Right hindlimb (tissue), 1 donor: Measurements from ENCODE around the gene GALNT7.

Experiments used
- DNase-seq: peaks from one replicate; pipeline ENCODE4 v3.0.0-alpha.2; 2018

Gene GALNT7

GRCh38 chr4:173317004-173317403 lies 148.4 kb downstream of the GALNT7 start:
- no peak for DNase-seq

- DNase-seq = no peak
Observed at GRCh38 chr4:173318240-173318639, 149.6 kb downstream of the GALNT7 start.

GRCh38 chr4:173318648-173319211 lies 150.1 kb downstream of the GALNT7 start:
- DNase-seq = no peak

- no peak for DNase-seq
Observed at GRCh38 chr4:173319696-173320095, 151.1 kb downstream of the GALNT7 start.

- no peak for DNase-seq
Observed at GRCh38 chr4:173325007-173325736, 156.6 kb downstream of the GALNT7 start.

GRCh38 chr4:173328236-173328901 lies 159.8 kb downstream of the GALNT7 start:
- DNase-seq = no peak

- DNase-seq = no peak
Observed at GRCh38 chr4:173330590-173330989, 162.0 kb downstream of the GALNT7 start.

- no peak for DNase-seq
Observed at GRCh38 chr4:173332021-173332487, 163.4 kb downstream of the GALNT7 start.

- no peak for DNase-seq
Observed at GRCh38 chr4:173332963-173333657, 164.5 kb downstream of the GALNT7 start.

GRCh38 chr4:173333658-173334084 lies 165.1 kb downstream of the GALNT7 start:
- peak; percentile 76 for DNase-seq

- DNase-seq = peak; percentile 100
Observed at GRCh38 chr4:173334085-173334890, 165.7 kb downstream of the GALNT7 start, which contains the start of gene HMGB2. Gene HMGB2, minus strand, starts transcription at chr4:173334358. Its CDS starts 709 bp downstream, at chr4:173333649.

GRCh38 chr4:173334891-173335752 lies 166.5 kb downstream of the GALNT7 start:
- peak; percentile 82 for DNase-seq

GRCh38 chr4:173337463-173337862 lies 168.9 kb downstream of the GALNT7 start:
- no peak for DNase-seq

GRCh38 chr4:173343832-173344397 lies 175.3 kb downstream of the GALNT7 start:
- DNase-seq = no peak

GRCh38 chr4:173345648-173346047 lies 177.0 kb downstream of the GALNT7 start:
- DNase-seq = no peak

- DNase-seq = no peak
Observed at GRCh38 chr4:173346074-173346473, 177.5 kb downstream of the GALNT7 start.

- no peak for DNase-seq
Observed at GRCh38 chr4:173347467-173347866, 178.9 kb downstream of the GALNT7 start.

GRCh38 chr4:173357939-173358338 lies 189.3 kb downstream of the GALNT7 start:
- DNase-seq = no peak

- DNase-seq = no peak
Observed at GRCh38 chr4:173360587-173361221, 192.1 kb downstream of the GALNT7 start.

- no peak for DNase-seq
Observed at GRCh38 chr4:173362666-173363065, 194.1 kb downstream of the GALNT7 start.
